Testis (tissue), 2 donors: Measurements from ENCODE around the gene PROSER2.

Experiments used
- CTCF ChIP-seq, 3 experiments: fragments of 450-650 bp in 2 of 3; fragments of 200-600 bp in 1 of 3; sonication (generic) in 1 of 3; IDR thresholded peaks; one replicate each; pipeline ENCODE4 v1.5.1; 2016 to 2019; ENCODE audit warnings: antibody characterized with exemption in 3 of 3, mild to moderate bottlenecking in 2 of 3, moderate library complexity in 1 of 3
- POLR2A ChIP-seq: fragments of 450-650 bp; IDR thresholded peaks from one replicate; pipeline ENCODE4 v1.6.1; 2017; ENCODE audit warnings: antibody characterized with exemption, mild to moderate bottlenecking, moderate library complexity

DNA sequence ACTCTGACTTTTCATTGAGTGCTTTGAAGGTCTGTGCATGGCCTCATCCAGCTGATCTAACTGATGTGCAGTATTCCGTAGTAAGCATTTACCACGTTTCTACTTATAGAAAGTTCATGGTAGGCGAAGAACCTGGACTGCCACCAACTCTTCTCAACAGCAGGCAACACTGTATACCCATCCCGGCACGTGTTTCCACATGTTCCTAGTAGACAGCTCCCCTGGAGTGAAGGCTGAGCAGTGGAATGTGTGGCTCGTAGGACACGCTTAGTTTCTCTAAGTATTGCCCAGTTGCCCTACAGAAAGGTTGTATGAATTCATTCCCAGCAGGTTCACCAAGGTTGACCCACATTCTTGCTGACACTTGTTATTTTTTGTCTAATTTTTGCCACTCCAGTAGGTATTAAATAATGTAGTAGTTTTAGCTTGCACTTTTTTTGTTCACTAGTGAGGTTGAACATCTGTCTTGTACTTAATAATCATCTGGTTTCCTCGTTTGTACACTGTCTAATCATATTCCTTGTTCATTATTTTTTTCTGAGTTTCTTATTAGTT lies 15.2 kb downstream of the PROSER2 start:
- TF ChIP-seq CTCF (IDR thresholded peaks at IDR 0.05) (no peak), POLR2A (no peak)
